GM12864 (cell line): ENCODE measurements around the gene TRIB2.

Experiments
- DNase-seq: peaks from one replicate; pipeline ENCODE4 v3.0.0-alpha.2; 2011; ENCODE audit warnings: low read depth
- H3K4me3 ChIP-seq: 2 replicates; pipeline ENCODE4 v1.5.1; 2011; ENCODE audit warnings: mild to moderate bottlenecking, low read depth, low read length, control low read depth
- CTCF ChIP-seq: IDR thresholded peaks from 2 replicates; pipeline ENCODE4 v1.5.1; 2011; ENCODE audit warnings: low read depth, mild to moderate bottlenecking, moderate library complexity, low read length, control low read depth, inconsistent platforms; ENCODE audit errors: missing control alignments

Gene TRIB2

DNA sequence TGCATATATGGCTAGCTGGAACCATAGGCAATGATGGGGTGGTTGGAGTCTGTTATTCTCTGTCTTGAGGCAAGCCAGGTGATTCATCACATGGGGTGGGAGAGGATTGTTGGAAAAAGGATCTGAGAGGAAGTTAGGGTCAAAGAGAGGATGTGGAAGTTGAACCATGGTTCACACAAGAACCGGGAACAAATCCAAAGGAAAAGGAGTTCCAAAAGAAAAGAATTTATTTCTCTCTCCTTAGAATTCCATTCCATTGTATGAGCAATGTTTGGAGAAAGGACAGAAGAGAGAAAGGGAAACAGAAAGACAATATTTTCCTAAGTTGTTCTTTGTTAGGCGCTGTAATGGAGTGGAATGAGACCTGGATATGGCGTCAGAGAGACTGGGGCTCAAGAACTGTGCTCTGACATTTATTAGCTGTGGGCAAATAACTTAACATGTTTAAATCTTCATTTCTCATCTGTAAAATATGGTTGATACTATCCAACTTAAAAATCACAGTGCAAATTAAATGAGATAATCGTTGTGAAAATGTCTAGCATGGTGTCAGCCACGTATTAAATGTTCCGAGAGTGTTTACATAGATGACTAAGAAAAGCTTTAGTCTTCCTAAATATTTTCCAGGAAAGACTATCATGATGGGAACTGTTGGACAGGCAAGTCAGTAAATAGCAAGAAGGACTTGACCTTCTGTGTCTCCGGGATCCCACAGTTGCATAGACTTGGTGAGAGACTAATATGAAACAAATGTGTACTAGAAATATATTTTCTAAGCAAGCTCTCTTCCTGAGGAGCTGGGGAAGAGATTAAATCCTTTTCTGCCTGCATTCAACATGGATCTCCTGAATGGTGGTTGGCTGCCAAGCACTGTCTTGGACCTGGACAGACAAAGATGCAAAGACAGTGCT lies 71.4 kb downstream of the TRIB2 start:
- TF ChIP-seq CTCF = no peak
- no peak overlapping the region for H3K4me3 ChIP-seq
- DNase-seq = no peak

DNA sequence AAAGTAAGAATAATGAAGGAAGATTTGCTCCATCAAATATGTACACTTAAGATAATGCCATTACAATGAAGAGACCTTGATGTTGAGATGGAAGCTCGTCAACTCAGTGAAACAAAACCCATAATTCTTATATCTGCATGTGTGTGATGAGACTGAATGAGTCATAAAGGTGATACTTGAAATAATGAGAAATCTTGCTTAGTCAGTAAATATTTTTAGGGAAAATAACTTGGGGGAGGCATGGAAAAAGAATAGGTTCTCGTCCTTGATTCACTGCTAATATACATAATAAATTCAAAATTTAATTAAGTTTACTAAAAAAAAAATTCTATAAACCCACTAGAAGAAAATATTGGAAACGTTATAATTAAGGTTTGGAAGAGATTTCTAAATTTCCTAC lies 75.2 kb downstream of the TRIB2 start:
- no peak for TF ChIP-seq CTCF

More for the DNA sequence above, 75.2 kb downstream of the TRIB2 start:
- no peak overlapping the region for H3K4me3 ChIP-seq
- DNase-seq = no peak
